GM18517 (cell line): ENCODE measurements around the gene ANKS1B.
A peak's percentile ranks its signal among the peaks of the same experiment; 100 is the strongest.
"Not testable (repeated sequence)": the region's sequence is repeated elsewhere in the genome, so short reads cannot be mapped to it uniquely, and the experiment has no call there.

Experiments used
- ATAC-seq: cut with Tn5 transposase; IDR thresholded peaks from one replicate; pipeline ENCODE4 v1.9.1; 2021; ENCODE audit warnings: mild to moderate bottlenecking, moderate library complexity; ENCODE audit not compliant: unreplicated experiment

The ANKS1B gene

GRCh38 chr12:99709116-99709515 lies 275.6 kb downstream of the ANKS1B start:
- no peak for ATAC-seq

GRCh38 chr12:99707883-99708282 lies 276.9 kb downstream of the ANKS1B start:
- ATAC-seq, result no peak

GRCh38 chr12:99706736-99707473 lies 277.8 kb downstream of the ANKS1B start:
- no peak for ATAC-seq

- ATAC-seq, result no peak
These were observed 280.3 kb downstream of the ANKS1B start for GRCh38 chr12:99704458-99704857.

GRCh38 chr12:99704036-99704435 lies 280.7 kb downstream of the ANKS1B start:
- ATAC-seq, result no peak

- no peak for ATAC-seq
These were observed 284.7 kb downstream of the ANKS1B start for GRCh38 chr12:99700032-99700431.

- ATAC-seq, result no peak
These were observed 289.7 kb downstream of the ANKS1B start for GRCh38 chr12:99695050-99695449.

- ATAC-seq, result no peak
These were observed 298.6 kb downstream of the ANKS1B start for GRCh38 chr12:99686142-99686541.

- ATAC-seq, result no peak
These were observed 304.5 kb downstream of the ANKS1B start for GRCh38 chr12:99680276-99680675.

- no peak for ATAC-seq
These were observed 314.1 kb downstream of the ANKS1B start for GRCh38 chr12:99670635-99671034.

- ATAC-seq, result no peak
These were observed 325.9 kb downstream of the ANKS1B start for GRCh38 chr12:99658671-99659349.

GRCh38 chr12:99649551-99649950 lies 335.2 kb downstream of the ANKS1B start:
- no peak for ATAC-seq

- no peak for ATAC-seq
These were observed 336.6 kb downstream of the ANKS1B start for GRCh38 chr12:99648183-99648582.

- no peak for ATAC-seq
These were observed 337.3 kb downstream of the ANKS1B start, which contains the start of gene GARIN6 for GRCh38 chr12:99647453-99647852. Gene GARIN6 (plus strand): TSS chr12:99647753. CDS start chr12:99648175, 422 bp downstream.

- no peak for ATAC-seq
These were observed 340.1 kb downstream of the ANKS1B start for GRCh38 chr12:99644629-99645028.

GRCh38 chr12:99627459-99627858 lies 357.3 kb downstream of the ANKS1B start:
- ATAC-seq, result no peak

GRCh38 chr12:99624591-99624990 lies 360.1 kb downstream of the ANKS1B start:
- ATAC-seq, result not testable (repeated sequence)

- ATAC-seq, result no peak
These were observed 364.6 kb downstream of the ANKS1B start for GRCh38 chr12:99620159-99620479.

- ATAC-seq, result peak; percentile 89
These were observed 365.2 kb downstream of the ANKS1B start for GRCh38 chr12:99619389-99620158.

GRCh38 chr12:99618657-99619056 lies 366.1 kb downstream of the ANKS1B start:
- no peak for ATAC-seq

GRCh38 chr12:99611599-99611998 lies 373.1 kb downstream of the ANKS1B start:
- ATAC-seq, result no peak

GRCh38 chr12:99611117-99611516 lies 373.6 kb downstream of the ANKS1B start:
- no peak for ATAC-seq
